Fibroblast of gingiva (primary cell): ENCODE results near the gene MYH6.
"Not testable (repeated sequence)": the region's sequence is repeated elsewhere in the genome, so short reads cannot be mapped to it uniquely, and the experiment has no call there.

Source experiments
- DNase-seq: peaks from one replicate; pipeline ENCODE4 v3.0.0-alpha.2; 2011; ENCODE audit warnings: low read depth

The MYH6 gene

DNA sequence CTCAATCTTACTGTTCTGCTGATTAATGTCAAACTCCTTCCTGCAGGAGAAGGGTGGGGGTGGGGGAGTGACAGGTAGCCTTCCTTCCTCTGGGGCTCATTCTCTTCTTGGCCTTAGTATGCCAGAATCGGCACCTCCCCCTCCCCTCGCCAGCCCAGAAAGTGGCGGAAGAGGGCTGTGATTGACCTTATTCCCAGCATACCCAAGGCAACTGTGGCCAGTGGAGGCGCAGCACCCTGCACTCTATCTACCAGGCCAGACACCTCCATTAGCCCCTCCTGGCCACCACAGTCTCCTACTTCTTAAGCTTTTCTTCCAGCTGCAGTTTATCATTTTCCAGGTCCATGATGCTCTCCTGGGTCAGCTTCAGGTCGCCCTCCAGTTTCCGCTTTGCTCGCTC, 15.5 kb downstream of the MYH6 start:
- no peak for DNase-seq

GRCh38 chr14:23389871-23390270, 18.2 kb downstream of the MYH6 start:
- DNase-seq: not testable (repeated sequence)

GRCh38 chr14:23389396-23389795, 18.7 kb downstream of the MYH6 start:
- DNase-seq: no peak

DNA sequence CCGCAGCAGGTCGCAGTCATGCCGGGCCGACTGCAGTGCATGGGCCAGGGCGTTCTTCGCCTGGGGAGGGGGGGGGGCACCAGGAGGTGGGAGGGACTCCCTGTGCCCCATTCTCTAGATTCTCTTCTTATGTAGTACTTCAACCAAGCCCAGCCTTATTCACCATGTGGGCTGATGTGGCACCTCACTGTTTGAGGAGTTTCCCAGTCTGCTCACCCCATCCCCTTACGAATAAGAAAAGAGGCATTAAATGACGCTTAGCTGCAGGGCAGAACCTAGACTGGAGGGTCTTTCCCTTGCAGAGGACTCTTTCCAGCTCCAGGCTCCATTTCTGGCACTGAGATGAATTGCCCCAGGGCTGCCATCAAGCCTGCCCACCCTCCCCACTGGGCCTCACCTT, 19.1 kb downstream of the MYH6 start:
- DNase-seq: no peak

GRCh38 chr14:23387916-23388882, 19.9 kb downstream of the MYH6 start:
- DNase-seq: no peak

DNA sequence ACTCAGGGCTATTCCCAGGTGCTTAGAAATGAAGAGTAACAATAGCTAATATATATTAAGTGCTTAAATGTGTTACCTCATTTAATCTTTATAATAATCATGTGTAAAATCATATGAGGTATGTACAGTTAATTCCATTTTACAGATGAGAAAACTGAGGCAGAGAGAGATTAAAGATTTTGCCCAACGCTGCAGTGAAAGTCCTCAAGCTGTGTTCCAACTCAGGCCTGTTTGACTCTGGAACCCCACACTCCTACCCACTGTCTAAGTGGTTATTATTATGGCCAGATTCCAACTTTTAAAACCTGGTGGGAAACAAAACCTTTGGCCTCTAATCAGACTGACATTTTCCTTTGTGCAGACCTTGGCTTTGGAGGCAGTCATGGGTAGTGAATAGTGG, 21.1 kb downstream of the MYH6 start:
- no peak for DNase-seq

DNA sequence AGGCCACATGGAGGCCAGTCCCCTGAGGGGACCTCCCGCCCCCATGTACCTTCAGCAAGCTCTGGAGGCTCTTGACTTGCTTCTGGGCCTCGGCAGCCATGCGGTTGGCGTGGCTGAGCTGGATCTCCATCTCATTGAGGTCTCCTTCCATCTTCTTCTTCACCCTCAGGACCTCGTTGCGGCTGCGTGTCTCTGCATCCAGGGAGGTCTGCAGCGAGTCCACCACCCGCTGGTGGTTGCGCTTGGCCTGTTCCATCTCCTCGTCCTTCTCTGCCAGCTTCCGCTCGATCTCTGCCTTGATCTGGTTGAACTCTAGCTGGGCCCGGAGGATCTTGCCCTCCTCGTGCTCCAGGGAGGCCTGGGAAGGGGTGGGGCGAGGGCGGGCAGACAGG, 21.8 kb downstream of the MYH6 start:
- not testable (repeated sequence) for DNase-seq

DNA sequence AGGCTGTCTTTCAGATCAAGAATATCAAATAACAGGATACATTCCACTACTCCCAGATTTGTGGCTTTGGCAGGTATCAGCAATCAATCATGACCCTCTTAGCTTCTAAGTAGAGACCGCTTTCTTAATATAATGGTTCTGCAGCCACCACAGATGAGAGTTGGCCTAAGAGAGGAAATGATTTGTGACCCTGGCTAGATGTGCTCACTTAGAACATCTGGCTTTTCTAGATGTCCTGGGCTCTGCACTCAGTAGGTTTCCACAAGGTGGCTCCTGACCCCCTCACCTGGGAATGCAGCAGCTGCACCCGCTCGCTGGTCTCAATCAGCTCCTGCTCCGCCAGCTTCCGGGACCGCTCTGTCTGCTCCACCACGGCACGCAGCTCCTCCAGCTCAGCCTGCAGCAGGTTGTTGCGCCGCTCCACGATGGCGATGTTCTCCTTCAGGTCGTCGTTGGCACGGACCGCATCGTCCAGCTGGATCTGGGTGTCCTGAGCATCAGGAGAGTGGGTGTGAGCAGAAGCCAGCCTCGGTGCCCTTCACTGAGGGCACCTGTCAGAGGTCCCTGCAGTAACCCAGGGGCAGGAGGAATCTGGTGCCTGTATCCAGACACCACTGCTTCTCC, 22.3 kb downstream of the MYH6 start:
- no peak for DNase-seq

DNA sequence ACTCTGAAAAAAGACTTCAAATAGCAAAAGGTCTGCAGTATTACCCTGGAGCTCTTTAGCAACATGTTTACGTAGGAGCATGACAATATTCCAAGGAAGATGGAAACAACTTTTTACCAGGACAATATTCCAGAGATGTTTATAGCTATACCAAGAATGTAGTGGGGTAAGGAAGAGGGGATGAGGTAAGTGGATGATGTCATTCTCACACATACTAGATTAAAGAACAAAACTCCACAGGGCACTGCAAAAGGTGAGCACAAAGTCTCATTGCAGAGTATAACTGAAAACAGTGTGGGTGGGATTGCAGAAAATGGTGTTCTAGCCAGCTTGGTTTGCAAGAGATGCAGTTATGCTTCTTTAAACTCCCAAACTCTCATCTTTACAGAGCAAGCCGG, 22.8 kb downstream of the MYH6 start:
- no peak for DNase-seq

DNA sequence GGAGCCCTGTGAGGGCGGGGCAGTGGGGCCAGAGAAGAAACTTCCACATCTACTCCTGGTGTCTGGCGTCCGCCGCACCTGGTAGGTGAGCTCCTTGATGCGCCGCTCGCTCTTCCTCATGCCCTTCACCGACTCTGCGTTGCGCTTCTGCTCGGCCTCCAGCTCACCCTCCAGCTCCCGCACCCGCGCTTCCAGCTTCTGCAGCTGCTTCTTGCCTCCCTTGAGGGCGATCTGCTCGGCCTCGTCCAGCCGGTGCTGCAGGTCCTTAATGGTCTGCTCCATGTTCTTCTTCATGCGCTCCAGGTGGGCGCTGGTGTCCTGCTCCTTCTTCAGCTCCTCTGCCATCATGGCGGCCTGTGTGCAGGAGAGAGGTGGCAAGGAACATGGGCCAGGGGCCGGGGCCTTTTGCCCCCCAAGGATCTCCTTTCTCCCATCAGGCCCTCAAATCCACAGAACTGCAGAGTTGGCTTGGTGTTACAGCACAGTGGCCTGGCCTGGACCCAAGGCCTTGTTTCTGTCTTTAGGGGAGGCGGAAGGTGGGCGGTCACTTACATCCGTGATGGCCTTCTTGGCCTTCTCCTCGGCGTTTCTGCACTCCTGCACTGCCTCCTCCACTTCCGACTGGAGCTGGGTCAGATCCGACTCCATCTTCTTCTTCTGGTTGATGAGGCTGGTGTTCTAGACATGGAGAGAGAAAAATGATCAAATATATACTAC, 23.6 kb downstream of the MYH6 start:
- no peak for DNase-seq

- no peak for DNase-seq
Measured at GRCh38 chr14:23382731-23383440, 25.2 kb downstream of the MYH6 start.

DNA sequence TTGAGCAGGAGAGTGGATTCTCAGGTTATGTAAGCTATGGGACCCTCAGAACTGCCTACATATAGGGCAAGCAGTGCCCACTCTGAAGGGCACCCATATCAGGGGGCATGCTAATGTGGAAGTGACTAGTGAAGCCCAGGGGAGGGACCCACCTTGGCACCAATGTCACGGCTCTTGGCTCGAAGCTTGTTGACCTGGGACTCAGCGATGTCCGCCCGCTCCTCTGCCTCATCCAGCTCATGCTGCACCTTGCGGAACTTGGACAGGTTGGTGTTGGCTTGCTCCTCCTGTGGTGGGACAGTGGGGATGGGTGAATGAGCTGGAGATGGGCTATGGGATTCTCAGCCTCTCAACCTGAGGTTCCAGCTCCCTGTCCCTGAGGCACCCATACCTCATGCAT, 25.8 kb downstream of the MYH6 start:
- DNase-seq: no peak

GRCh38 chr14:23381871-23382270, 26.2 kb downstream of the MYH6 start:
- no peak for DNase-seq

DNA sequence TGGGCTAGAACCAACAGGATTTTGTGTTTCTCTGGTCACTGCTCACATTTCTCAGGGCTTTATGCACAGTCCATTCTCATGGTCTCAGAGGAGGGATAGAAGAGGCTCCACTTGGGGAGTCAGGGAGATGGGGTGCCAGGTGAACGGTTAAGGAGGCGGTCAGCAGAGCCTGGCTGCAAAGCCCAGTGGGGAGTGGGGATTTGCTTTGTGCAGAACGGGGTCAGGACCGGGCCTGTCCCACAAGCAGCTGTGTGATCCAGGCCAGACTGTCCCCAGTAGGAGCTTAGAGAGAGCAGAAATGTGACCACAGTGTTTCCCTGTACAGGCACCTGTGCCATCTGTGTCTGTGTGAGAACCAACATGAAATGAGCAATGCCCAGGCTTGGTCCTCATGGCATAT, 27.1 kb downstream of the MYH6 start:
- DNase-seq: no peak

DNA sequence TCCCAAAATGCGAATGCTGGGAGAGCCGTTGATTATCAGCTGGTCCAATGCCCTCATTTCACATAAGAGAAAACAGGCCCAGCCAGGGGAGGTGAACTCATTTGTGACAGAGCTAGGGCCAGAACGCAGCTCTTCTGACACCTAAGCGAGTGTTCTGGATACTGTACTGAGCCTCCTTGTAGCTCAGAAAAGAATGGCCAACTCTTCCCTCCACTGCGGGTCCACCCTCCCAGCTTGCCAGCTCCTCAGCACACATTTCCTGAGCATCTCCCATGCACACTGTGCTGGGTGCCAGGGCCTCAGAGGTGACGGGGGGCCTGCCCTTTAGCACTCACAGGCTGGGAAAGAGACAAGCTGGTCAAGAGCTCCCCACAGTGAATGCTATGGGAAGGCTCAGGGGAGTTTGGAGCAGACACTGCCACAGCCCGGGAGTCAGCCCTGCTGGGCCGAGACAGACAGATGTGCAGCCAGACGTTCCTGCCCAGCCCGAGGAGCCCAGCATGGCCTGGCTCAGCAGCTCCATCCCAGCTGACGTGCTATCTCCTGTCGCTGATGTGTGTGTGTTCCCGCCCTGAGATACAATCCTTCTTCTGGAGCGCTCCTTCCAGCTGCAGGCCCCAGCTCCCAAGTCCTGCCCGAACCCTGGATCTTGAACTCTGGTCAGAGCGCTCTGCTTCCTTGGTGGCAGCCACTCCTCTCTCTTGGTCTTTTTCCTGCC, 27.7 kb downstream of the MYH6 start:
- no peak for DNase-seq

- DNase-seq: no peak
Measured at GRCh38 chr14:23379366-23380196, 28.5 kb downstream of the MYH6 start.

DNA sequence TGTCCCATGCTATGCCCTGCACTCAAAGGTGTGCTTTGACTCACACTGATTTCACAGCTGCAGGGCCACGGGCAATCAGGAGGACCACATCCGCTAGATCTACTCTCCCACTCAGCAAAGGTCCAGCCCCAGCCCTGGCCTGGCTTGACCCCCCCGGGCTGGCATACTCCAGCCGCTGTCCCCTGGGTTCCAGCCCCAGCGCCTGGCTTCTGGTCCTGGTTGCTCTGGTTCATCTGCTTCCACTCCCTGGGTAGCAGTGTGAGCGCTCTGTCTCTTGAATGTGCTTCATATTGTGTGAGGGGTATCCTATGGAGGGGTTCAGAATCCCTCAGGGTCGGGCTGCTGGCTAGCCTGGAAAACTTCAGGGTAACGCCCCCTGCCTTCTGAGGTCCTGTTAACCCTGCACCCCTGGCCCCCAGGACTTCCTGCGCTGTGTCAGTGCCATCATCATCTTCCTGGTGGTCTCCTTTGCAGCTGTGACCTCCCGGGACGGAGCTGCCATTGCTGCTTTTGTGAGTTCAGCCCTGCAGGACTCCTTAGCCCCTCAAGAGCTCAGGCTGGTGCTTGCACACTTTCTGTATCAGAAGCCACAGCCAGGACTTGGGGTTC, 29.4 kb downstream of the MYH6 start:
- DNase-seq: no peak

GRCh38 chr14:23377573-23378563, 30.2 kb downstream of the MYH6 start:
- DNase-seq: no peak

DNA sequence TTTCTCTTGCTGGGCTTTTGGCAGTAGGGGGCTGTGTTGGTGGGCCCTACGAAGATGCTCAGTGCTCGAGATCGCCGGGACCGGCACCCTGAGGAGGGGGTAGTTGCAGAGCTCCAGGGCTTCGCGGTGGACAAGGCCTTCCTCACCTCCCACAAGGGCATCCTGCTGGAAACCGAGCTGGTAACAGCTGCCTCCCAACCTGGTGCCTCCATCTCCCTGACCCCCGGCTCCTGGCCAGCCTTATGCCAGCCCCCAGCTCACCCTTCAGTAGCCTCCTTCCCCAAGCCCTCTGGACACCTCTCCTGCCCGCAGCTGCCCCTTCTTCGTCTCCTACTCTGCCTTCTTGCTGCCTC, 30.9 kb downstream of the MYH6 start:
- DNase-seq: no peak
